OCI-LY7 (cell line): ENCODE data around the gene SENP1. TPM values are rescaled to one million over a fixed set of nuclear protein-coding genes. Genes with fewer than 3 reads are reported as not detected.

ENCODE experiments used
- BruUV-seq: library from RNA; stranded (reverse); fragments of 400-500 nt; replicated peaks from 2 replicates; lab custom pipeline; 2021; lab: Mats Ljungman, UMichigan
- CTCF ChIA-PET: fragments of 300-600 bp; sonication (Branson Sonifier 250); formaldehyde crosslinking; loops from one replicate; lab custom pipeline; 2022; ENCODE audit warnings: antibody characterized with exemption; ENCODE audit not compliant: unreplicated experiment; lab: Charles Lee
- POLR2A ChIA-PET: fragments of 300-600 bp; sonication (Branson Sonifier 250); formaldehyde crosslinking; loops from one replicate; lab custom pipeline; 2022; ENCODE audit warnings: antibody characterized with exemption; lab: Charles Lee
- DNase-seq: peaks from one replicate; pipeline ENCODE4 v3.0.0-alpha.2; 2015; ENCODE audit warnings: low spot score
- H2AFZ ChIP-seq: fragments of 200-600 bp; sonication (generic), shearing (Covaris generic); 2 replicates; pipeline ENCODE4 v1.6.1; 2014; ENCODE audit warnings: mild to moderate bottlenecking, antibody characterized with exemption, low read length, moderate library complexity
- H3K27ac ChIP-seq: fragments of 200-600 bp; sonication (generic); 2 replicates; pipeline ENCODE4 v1.5.1; 2014; ENCODE audit warnings: mixed run types, low read depth, mild to moderate bottlenecking, moderate library complexity, low read length, inconsistent platforms; ENCODE audit not compliant: poor library complexity, severe bottlenecking
- H3K36me3 ChIP-seq: fragments of 200-600 bp; sonication (generic); 2 replicates; pipeline ENCODE4 v1.6.1; 2014; ENCODE audit warnings: mild to moderate bottlenecking, antibody characterized with exemption, low read length, moderate library complexity, mixed read lengths; ENCODE audit not compliant: insufficient read depth
- H3K4me1 ChIP-seq: fragments of 200-600 bp; sonication (generic); 2 replicates; pipeline ENCODE4 v1.5.1; 2014; ENCODE audit warnings: mild to moderate bottlenecking, low read length; ENCODE audit not compliant: insufficient read depth, poor library complexity, severe bottlenecking
- H3K4me2 ChIP-seq: fragments of 200-600 bp; sonication (generic); 2 replicates; pipeline ENCODE4 v1.6.1; 2014; ENCODE audit warnings: mild to moderate bottlenecking, low read length
- H3K4me3 ChIP-seq: fragments of 200-600 bp; sonication (generic); 2 replicates; pipeline ENCODE4 v1.5.1; 2014; ENCODE audit warnings: mild to moderate bottlenecking, low read depth, low read length; ENCODE audit not compliant: poor library complexity, severe bottlenecking
- H3K79me2 ChIP-seq: fragments of 200-600 bp; sonication (generic); 2 replicates; pipeline ENCODE4 v1.6.1; 2016; ENCODE audit warnings: low read depth, mild to moderate bottlenecking, low read length, moderate library complexity, mixed read lengths; ENCODE audit not compliant: insufficient read depth
- H3K9me2 ChIP-seq: fragments of 200-600 bp; sonication (generic); 2 replicates; pipeline ENCODE4 v1.6.1; 2016; ENCODE audit warnings: mild to moderate bottlenecking, low read length, mixed read lengths; ENCODE audit not compliant: insufficient read depth
- H3K9me3 ChIP-seq: fragments of 200-600 bp; sonication (generic); 2 replicates; pipeline ENCODE4 v1.6.1; 2014; ENCODE audit warnings: mild to moderate bottlenecking, mixed run types, low read length, mixed read lengths
- H4K20me1 ChIP-seq: fragments of 200-600 bp; sonication (generic); 2 replicates; pipeline ENCODE4 v1.6.1; 2014; ENCODE audit warnings: mild to moderate bottlenecking, antibody characterized with exemption, low read length, moderate library complexity, mixed read lengths; ENCODE audit not compliant: insufficient read depth
- CTCF ChIP-seq: fragments of 200-600 bp; sonication (generic); conservative IDR thresholded peaks from 2 replicates; pipeline ENCODE4 v1.5.1; 2014; ENCODE audit warnings: mild to moderate bottlenecking, antibody characterized with exemption, low read length, moderate library complexity, mixed read lengths
- EZH2phosphoT487 ChIP-seq: fragments of 200-600 bp; sonication (generic); IDR thresholded peaks from 2 replicates; pipeline ENCODE4 v1.6.1; 2018; ENCODE audit warnings: low read depth, borderline replicate concordance, mild to moderate bottlenecking, mixed run types, antibody characterized with exemption, low read length, moderate library complexity, mixed read lengths
- intact Hi-C: fragments of 100-400 bp; cut with micrococcal nuclease; formaldehyde crosslinking; loops from one replicate; pipeline ENCODE4 v1.10.0; 2022; ENCODE audit not compliant: unreplicated experiment
- total RNA-seq, 2 experiments: library from RNA; depleted of rRNA in 1 of 2; stranded (reverse); fragments of >200 nt in 1 of 2; shearing (Covaris generic) in 1 of 2; gene quantifications; 2 replicates each; pipeline ENCODE4 v1.2.3, GENCODE V29; 2014 to 2022

The SENP1 gene
- total RNA-seq, 2 experiments from 2014 or later = 48.3 to 54.7 TPM

- Histone ChIP-seq H3K4me2 (no peak overlapping the region), H3K4me1 (no peaks in the 10 kb centered on the region), H3K79me2 (no peaks in the 10 kb centered on the region), H2AFZ (no peak overlapping the region), H3K27ac (no peak overlapping the region), H3K4me3 (no peak overlapping the region), H3K36me3 (no peaks in the 10 kb centered on the region), H4K20me1 (no peaks in the 10 kb centered on the region), H3K9me3 (no peaks in the 10 kb centered on the region), H3K9me2 (no peaks in the 10 kb centered on the region)
- ChIA-PET CTCF (no interaction called here), POLR2A (no interaction called here)
- TF ChIP-seq EZH2phosphoT487 = no peak
- no peak for TF ChIP-seq CTCF
- intact Hi-C loops = no loop called here
- DNase-seq = no peak
- no TSS peak for BruUV-seq
These were observed 74.5 kb downstream of the SENP1 start for GRCh38 chr12:48031135-48031960.

- no peak overlapping the region for H3K4me3 ChIP-seq
- no peaks in the 10 kb centered on the region for H3K9me2 ChIP-seq
- H3K4me1 ChIP-seq = no peaks in the 10 kb centered on the region
- ChIA-PET CTCF (no interaction called here), POLR2A (no interaction called here)
- H4K20me1 ChIP-seq = no peaks in the 10 kb centered on the region
- no peak overlapping the region for H2AFZ ChIP-seq
- no TSS peak for BruUV-seq
- peak; percentile 11 for DNase-seq
- no peaks in the 10 kb centered on the region for H3K79me2 ChIP-seq
- no peak for TF ChIP-seq CTCF
- TF ChIP-seq EZH2phosphoT487 = no peak
- intact Hi-C loops = no loop called here
- no peaks in the 10 kb centered on the region for H3K36me3 ChIP-seq
- H3K4me2 ChIP-seq = no peak overlapping the region
- no peak overlapping the region for H3K27ac ChIP-seq
- H3K9me3 ChIP-seq = no peaks in the 10 kb centered on the region
These were observed 75.7 kb downstream of the SENP1 start for GRCh38 chr12:48030173-48030650.

GRCh38 chr12:48029491-48030172 lies 76.2 kb downstream of the SENP1 start:
- intact Hi-C loops = no loop called here
- H2AFZ ChIP-seq = no peak overlapping the region
- H4K20me1 ChIP-seq = no peaks in the 10 kb centered on the region
- no peak for DNase-seq
- H3K36me3 ChIP-seq = no peaks in the 10 kb centered on the region
- no peaks in the 10 kb centered on the region for H3K79me2 ChIP-seq
- H3K4me2 ChIP-seq = no peak overlapping the region
- ChIA-PET POLR2A (no interaction called here), CTCF (no interaction called here)
- no peaks in the 10 kb centered on the region for H3K9me3 ChIP-seq
- no peak overlapping the region for H3K4me3 ChIP-seq
- no peak for TF ChIP-seq CTCF
- TF ChIP-seq EZH2phosphoT487 = no peak
- no TSS peak for BruUV-seq
- H3K4me1 ChIP-seq = no peaks in the 10 kb centered on the region
- H3K27ac ChIP-seq = no peak overlapping the region
- H3K9me2 ChIP-seq = no peaks in the 10 kb centered on the region
